Left kidney (tissue), 2 donors: ENCODE measurements around the gene DNMT3A. TPM values are rescaled to one million over a fixed set of nuclear protein-coding genes. Genes with fewer than 3 reads are reported as not detected.

ENCODE experiments used
- DNase-seq: peaks from one replicate; pipeline ENCODE4 v3.0.0-alpha.2; 2013
- polyA plus RNA-seq: library from polyadenylated mRNA; unstranded; fragments of 120-200 nt; gene quantifications from one replicate; pipeline ENCODE4 v1.2.1, GENCODE V29; 2013; ENCODE audit not compliant: insufficient read length

The DNMT3A gene
- polyA plus RNA-seq, 1 donor: 94.4 TPM

- no peak for DNase-seq
Observed at GRCh38 chr2:25305775-25306174, 36.0 kb downstream of the DNMT3A start.

GRCh38 chr2:25304826-25305596, 36.7 kb downstream of the DNMT3A start:
- DNase-seq: no peak

GRCh38 chr2:25304321-25304720, 37.4 kb downstream of the DNMT3A start:
- no peak for DNase-seq

- no peak for DNase-seq
Observed at GRCh38 chr2:25303633-25304236, 38.0 kb downstream of the DNMT3A start.

- no peak for DNase-seq
Observed at GRCh38 chr2:25302758-25303375, 38.9 kb downstream of the DNMT3A start.

- DNase-seq: no peak
Observed at GRCh38 chr2:25301453-25302352, 40.0 kb downstream of the DNMT3A start.

- DNase-seq: no peak
Observed at GRCh38 chr2:25300001-25300400, 41.7 kb downstream of the DNMT3A start.

- DNase-seq: no peak
Observed at GRCh38 chr2:25298776-25299431, 42.8 kb downstream of the DNMT3A start.

- DNase-seq: no peak
Observed at GRCh38 chr2:25297738-25298137, 44.0 kb downstream of the DNMT3A start.

- no peak for DNase-seq
Observed at GRCh38 chr2:25295621-25296020, 46.1 kb downstream of the DNMT3A start.

- no peak for DNase-seq
Observed at GRCh38 chr2:25294573-25295462, 46.9 kb downstream of the DNMT3A start.

- DNase-seq: no peak
Observed at GRCh38 chr2:25293958-25294562, 47.7 kb downstream of the DNMT3A start.

- no peak for DNase-seq
Observed at GRCh38 chr2:25293145-25293544, 48.6 kb downstream of the DNMT3A start.

- DNase-seq: no peak
Observed at GRCh38 chr2:25292408-25292807, 49.3 kb downstream of the DNMT3A start.

GRCh38 chr2:25290811-25291495, 50.8 kb downstream of the DNMT3A start:
- no peak for DNase-seq

GRCh38 chr2:25286723-25287483, 54.8 kb downstream of the DNMT3A start:
- no peak for DNase-seq

GRCh38 chr2:25286025-25286400, 55.7 kb downstream of the DNMT3A start:
- no peak for DNase-seq

GRCh38 chr2:25285265-25286024, 56.3 kb downstream of the DNMT3A start:
- no peak for DNase-seq
